ENCODE data around the gene PSTPIP2. TPM values are rescaled to one million over a fixed set of nuclear protein-coding genes. Genes with fewer than 3 reads are reported as not detected.

PSTPIP2 gene
- total RNA-seq, 4 donors from 2014 or later = 9.3 to 12.4 (median 11.1) TPM

GRCh38 chr18:45991788-45992187 lies 80.3 kb downstream of the PSTPIP2 start:
- intact Hi-C loops (cut with DNase I; ENCODE audit: low total_unique reads) = no loop called here
- WGBS, 2 donors = 95% methylated on average over 3 of the region's 3 CpGs
- no peak overlapping the region for H3K4me3 ChIP-seq (ENCODE audit: low read depth, poor library complexity, severe bottlenecking)
- no peak for DNase-seq (ENCODE audit: low spot score in 2 of 2)
- TF ChIP-seq POLR2A (IDR thresholded peaks at IDR 0.05) (no peak), CTCF (IDR thresholded peaks at IDR 0.05) (no peak)

DNA sequence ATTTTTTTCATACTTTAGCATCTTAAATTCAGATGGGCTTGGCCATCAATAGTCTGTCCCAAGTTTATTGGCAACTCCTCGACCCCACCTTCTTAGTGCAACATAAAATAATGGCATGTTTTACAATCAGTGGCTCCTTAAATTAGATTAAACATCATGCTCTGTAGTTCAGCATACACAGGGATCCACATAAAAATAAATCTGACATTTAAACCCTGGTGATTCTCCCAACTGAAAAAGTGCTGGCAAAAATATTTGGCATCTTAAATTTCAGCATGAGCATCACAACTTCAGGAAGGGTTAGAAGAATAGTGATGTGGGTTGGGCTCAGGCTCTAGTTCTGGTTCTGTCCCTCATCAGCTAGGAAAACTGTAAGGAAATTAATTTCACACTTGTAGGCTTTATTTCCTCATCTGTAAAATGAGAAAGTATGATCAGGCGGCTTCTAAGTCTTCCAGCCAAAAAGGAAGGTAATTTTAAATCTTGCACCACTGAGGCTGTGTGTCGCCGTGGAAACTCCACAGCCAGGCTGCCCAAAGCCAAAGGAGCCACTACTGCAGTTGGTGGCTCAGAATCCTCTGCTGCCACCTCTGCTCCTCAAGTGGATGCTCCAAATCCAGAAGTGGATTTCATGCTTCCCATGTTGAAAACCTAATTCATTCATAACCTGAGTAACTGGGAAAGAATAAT lies 87.4 kb downstream of the PSTPIP2 start:
- intact Hi-C loops (cut with DNase I; ENCODE audit: low total_unique reads) = loop anchor here (10.0 kb wide), 1 partner anchor 270 kb away; no protein-coding TSS in a partner anchor
- H3K4me3 ChIP-seq (ENCODE audit: low read depth, poor library complexity, severe bottlenecking) = no peak overlapping the region
- WGBS, 2 donors = 87 to 92% methylated on average over 4 of the region's 4 CpGs
- no peak for TF ChIP-seq POLR2A (IDR thresholded peaks at IDR 0.05)
- TF ChIP-seq CTCF (IDR thresholded peaks at IDR 0.05) = no peak
- no peak for DNase-seq (ENCODE audit: low spot score in 2 of 2)

DNA sequence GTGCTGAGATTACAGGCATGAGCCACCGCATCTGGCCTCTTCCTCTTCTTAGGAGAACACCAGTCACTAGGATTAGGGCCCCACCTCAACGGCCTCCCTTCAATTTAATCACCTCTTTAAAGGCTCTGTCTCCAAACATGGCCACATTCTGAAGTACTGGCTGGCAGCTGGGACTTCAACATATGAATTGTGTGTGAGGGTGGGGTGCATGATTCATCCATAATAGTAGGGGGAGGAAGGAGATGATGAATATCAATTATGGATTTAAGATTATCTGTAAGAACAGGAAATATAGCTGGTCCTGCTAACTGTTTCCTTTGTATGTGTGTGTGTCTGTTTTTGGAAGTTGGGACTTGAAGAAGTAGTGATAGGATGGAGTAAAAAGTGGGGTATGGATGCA lies 90.2 kb downstream of the PSTPIP2 start:
- H3K4me3 ChIP-seq (ENCODE audit: low read depth, poor library complexity, severe bottlenecking) = no peak overlapping the region
- 79 to 82% methylated on average over 2 of the region's 2 CpGs for WGBS, 2 donors

DNA sequence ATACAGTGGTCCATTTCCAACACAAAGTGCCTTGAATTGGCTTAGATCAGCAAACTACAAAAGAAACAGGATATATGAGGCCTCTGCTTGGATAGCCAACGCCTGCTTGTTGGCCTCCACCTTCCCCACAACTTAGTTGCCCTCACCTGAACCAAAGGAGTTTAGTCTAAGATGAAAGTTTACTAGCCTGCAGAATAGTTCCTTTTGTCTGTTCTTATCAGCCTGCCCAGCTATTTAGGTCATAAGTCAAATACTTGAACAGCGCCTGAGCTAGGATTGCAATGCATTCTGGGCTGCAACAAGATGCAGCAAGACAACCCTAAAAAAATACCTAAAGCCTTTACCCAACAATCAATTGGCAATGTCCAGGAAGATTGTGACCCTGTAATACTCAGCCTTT lies 91.8 kb downstream of the PSTPIP2 start:
- DNase-seq (ENCODE audit: low spot score in 2 of 2) = no peak
- 80 to 81% methylated on average over 2 of the region's 2 CpGs for WGBS, 2 donors
- intact Hi-C loops (cut with DNase I; ENCODE audit: low total_unique reads) = loop anchor here (10.0 kb wide), 1 partner anchor 265 kb away; no protein-coding TSS in a partner anchor
- H3K4me3 ChIP-seq (ENCODE audit: low read depth, poor library complexity, severe bottlenecking) = no peak overlapping the region
- no peak for TF ChIP-seq CTCF (IDR thresholded peaks at IDR 0.05)
- TF ChIP-seq POLR2A (IDR thresholded peaks at IDR 0.05) = no peak

More for the DNA sequence above, 90.2 kb downstream of the PSTPIP2 start:
- no peak for DNase-seq (ENCODE audit: low spot score in 2 of 2)
- intact Hi-C loops (cut with DNase I; ENCODE audit: low total_unique reads) = loop anchor here (10.0 kb wide), 1 partner anchor 267 kb away; no protein-coding TSS in a partner anchor
- no peak for TF ChIP-seq POLR2A (IDR thresholded peaks at IDR 0.05)
- TF ChIP-seq CTCF (IDR thresholded peaks at IDR 0.05) = no peak

GRCh38 chr18:45978084-45978483 lies 94.0 kb downstream of the PSTPIP2 start:
- DNase-seq (ENCODE audit: low spot score in 2 of 2) = no peak
- H3K4me3 ChIP-seq (ENCODE audit: low read depth, poor library complexity, severe bottlenecking) = no peak overlapping the region
- WGBS, 2 donors = 70 to 77% methylated on average over 1 of the region's 1 CpG
- intact Hi-C loops (cut with DNase I; ENCODE audit: low total_unique reads) = no loop called here
- TF ChIP-seq CTCF (IDR thresholded peaks at IDR 0.05) = no peak
- TF ChIP-seq POLR2A (IDR thresholded peaks at IDR 0.05) = no peak

DNA sequence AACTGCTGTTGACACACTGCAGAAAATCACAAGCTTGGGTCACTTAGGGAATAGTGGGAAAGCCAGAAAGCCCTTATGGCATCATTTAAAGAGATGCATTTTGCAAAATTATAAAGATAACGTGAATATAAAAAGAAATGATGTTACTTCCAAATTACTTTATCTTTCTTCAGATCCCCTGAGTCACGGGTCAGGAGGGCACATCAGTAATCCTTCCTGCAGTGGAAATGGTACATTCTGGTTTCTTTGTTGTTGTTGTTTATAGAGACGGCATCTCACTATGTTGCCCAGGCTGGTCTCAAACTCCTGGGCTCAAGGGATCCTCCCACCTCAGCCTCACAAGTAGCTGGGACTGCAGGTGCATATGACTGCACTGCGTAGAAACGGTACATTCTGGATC lies 95.1 kb downstream of the PSTPIP2 start:
- intact Hi-C loops (cut with DNase I; ENCODE audit: low total_unique reads) = no loop called here
- no peak overlapping the region for H3K4me3 ChIP-seq (ENCODE audit: low read depth, poor library complexity, severe bottlenecking)
- TF ChIP-seq POLR2A (IDR thresholded peaks at IDR 0.05) (no peak), CTCF (IDR thresholded peaks at IDR 0.05) (no peak)
- no peak for DNase-seq (ENCODE audit: low spot score in 2 of 2)
- WGBS, 2 donors = 89 to 90% methylated on average over 5 of the region's 5 CpGs
